ENCODE measurements around the gene B3GNT8.
"Not testable (repeated sequence)": the region's sequence is repeated elsewhere in the genome, so short reads cannot be mapped to it uniquely, and the experiment has no call there.

Gene B3GNT8

DNA sequence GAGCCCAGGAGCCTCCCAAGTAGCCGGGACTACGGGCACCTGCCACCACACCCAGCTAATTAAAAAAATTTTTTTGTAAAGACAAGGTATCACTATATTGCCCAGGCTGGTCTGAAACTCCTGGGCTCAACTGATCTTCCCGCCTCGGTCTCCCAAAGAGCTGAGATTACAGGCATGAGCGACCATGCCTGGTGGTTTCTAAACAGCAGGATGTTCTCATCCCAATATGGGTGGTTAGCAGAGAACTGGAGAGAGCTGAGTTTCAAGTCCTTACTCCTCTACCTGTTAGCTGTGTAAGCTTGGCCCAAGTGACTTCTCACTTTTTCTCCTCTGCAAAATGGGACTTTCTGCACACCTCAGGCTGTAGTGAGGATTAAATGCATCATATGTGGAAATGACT, 42.8 kb downstream of the B3GNT8 start:
- no peak for DNase-seq

DNA sequence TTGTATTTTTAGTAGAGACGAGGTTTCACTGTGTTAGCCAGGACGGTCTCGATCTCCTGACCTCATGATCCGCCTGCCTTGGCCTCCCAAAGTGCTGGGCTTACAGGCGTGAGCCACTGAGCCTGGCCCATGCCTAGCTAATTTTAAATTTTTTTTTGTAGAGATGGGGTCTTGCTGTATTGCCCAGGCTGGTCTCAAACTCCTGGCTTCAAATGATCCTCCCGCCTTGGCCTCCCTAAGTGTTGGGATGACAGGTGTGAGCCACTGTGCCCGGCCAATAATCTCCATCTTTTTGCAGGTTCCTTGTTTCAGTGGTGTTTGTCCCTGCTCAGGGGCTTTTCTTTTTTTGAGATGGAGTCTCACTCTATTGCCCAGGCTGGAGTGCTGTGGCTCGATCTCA, 45.6 kb downstream of the B3GNT8 start:
- not testable (repeated sequence) for DNase-seq

DNA sequence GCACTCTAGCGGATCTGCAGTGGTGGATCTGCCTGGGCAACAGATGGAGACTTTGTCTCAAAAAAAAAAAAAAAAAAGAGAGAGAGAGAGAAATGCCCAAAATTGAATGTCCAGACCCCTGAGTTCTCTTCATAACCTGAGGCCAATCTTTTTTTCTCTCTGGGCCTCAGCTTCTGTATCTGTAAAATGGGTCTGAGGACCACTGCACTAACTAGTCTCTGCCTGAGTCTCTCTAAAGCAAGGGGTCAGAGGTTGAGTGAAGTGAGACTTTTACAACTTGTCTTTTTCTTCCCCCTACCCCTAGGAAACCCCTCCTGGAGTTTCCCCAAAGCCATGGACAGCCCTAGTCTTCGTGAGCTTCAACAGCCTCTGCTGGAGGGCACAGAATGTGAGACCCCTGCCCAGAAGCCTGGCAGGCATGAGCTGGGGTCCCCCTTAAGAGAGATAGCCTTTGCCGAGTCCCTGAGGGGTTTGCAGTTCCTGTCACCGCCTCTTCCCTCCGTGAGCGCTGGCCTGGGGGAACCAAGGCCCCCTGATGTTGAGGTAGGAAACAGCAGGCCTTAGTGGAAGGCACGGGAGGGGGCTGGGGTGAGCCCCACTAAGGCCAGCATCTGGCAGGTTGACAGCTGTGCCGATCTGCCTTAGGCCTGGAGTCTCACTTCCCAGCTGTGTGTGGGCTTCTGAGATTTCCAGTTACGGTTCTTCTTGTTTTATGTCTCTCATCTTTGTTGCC, 49.0 kb downstream of the B3GNT8 start:
- peak in 1 of 2 donors; percentile 69 for DNase-seq

DNA sequence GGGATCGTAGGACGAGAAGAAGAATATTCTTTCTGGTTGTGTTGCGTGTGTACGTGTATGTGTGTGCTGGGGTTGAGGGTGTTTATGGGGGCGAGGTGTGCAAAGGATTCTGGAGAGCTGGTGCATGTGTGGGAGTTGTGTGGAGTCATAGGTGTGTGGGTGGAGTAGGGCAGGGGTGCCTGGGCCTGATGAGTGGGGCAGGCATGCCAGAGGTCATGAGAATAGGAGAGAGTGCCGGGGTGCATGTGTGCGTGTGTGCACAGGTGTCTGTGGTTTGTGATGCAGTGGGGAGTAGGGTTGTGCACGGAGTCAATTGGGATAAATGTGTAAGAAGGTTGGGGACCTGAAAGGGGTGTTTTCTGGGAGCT, 50.2 kb downstream of the B3GNT8 start:
- DNase-seq, result no peak

DNA sequence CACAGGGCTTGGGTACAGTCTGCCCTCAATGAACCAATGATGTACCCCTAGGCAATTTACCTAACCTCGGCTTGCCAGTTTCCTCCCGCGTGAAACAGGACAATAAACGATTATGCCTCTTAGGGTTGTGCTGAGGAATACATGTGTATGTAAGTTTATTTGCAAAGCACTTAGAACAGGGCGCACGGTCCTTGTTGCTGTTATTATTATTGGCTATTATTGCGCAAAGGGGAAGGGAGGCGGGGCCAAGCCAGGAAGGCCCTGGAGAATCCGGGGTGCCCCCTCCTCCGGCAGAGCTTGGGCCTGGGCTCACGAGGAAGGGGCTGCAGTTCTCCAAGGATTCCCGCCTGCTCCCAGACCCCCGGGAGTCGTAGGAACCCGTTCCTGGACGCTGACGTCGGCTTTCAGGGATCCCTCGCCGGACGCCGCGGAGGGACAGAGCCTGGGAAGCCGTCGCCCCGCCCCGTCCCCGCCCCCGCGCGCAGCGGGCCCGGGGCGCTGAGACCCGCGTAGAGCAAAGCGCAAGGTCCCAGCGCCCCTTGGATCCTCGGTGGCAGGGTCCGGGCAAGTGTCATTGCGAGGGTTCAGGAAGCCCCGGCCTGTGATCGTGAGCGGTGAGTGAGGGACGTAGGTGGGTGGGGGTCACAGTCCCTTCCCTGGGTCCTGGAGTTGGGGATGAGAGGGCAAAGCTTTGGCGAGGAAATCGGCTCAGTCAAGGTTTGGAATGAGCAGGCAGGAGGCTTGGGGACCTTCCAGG, 50.8 kb downstream of the B3GNT8 start, which contains the start of gene TMEM91:
Gene TMEM91, plus strand, starts transcription at position 293 of the 757 bp plus-strand sequence. CDS start 1,777 bp downstream, outside the sequence.
- DNase-seq, result peak in 1 of 2 donors; percentile 8
